GM21717 (cell line): Measurements from ENCODE around the gene ASCC1.
"Not testable (repeated sequence)": the region's sequence is repeated elsewhere in the genome, so short reads cannot be mapped to it uniquely, and the experiment has no call there.

Experiments
- ATAC-seq: cut with Tn5 transposase; IDR thresholded peaks from one replicate; pipeline ENCODE4 v1.9.1; 2021; ENCODE audit warnings: mild to moderate bottlenecking, moderate library complexity; ENCODE audit not compliant: unreplicated experiment

ASCC1 gene

DNA sequence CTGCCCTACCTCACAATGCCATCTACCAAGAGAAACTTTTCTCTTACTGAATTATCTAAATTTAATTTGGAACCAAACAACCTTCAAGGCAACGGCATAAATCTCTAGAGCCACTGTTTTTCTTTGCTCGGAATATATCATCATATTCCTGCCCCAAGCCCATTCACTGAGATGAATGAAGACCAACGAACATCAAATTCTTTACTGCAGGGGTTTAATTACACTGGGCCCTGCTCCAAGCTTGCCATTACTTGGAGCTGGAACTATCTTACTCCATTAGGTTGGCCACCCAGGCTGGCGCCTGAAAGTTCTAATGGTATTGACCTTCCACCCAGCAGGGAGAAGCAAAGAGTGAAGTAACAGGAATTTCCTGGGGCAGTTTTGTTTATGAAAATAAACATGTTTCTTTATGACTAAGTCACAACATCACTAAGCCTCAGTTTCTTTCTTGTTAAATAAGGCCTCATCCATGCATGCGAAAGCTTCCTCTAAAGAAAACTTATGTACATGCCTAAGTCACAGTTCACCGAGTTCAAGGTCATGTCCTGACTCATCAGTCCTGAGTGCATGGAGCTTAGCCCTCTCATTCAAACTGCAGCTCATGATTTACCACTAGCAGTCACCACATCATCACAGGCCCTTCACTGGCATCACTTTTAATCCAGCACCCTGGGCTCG is 42.3 kb downstream of the ASCC1 start:
- ATAC-seq = peak; percentile 64

DNA sequence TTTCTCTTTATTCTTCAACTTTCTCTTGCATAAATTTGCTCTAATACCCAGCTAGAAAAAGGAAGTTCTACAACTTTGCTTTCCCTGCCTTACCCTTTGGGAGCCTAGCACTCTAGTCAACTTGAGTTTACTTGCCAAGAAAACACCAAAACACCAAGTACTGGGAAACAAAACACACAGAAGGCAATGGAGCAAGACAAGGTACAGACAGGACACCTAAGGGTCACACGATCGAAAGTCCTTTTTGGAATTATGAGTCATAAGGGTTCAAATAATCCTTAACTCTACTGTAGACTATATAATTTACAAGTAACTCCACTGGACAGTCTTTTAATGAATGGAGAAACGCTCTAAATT is 42.8 kb downstream of the ASCC1 start:
- ATAC-seq = no peak

DNA sequence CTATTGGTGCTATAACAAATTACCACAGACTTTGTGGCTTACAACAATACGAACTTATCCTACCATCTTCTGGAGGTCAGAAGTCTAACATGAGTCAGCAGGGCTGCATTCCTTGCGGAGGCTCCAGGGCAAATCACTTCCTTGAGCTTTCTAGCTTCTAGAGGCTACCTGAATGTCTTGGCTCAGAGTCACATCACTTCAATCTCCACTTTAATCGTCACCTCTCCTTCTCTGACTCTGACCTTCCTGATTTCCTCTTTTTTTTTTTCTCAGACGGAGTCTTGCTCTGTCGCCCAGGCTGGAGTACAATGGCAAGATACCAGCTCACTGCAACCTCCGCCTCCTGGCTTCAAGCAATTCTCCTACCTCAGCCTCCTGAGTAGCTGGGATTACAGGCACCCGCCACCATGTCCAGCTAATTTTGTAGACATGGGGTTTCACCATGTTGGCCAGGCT is 44.9 kb downstream of the ASCC1 start:
- no peak for ATAC-seq

DNA sequence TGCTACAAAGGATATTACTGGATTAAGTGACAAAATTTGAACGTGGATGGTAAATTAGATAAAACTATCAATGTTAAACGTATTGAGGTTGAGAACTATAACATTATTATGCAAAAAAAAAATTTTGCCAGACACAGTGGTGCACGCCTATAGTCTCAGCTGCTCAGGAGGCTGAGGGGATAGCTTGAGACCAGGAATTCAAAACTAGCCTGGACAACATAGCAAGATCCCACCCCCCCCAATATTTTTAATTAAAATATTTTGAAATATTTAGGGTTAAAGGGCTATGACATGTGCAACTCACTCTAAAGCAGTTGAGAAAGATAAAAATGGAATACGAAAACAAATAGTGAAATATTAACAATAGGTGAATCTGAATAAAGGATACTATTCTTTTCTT is 45.3 kb downstream of the ASCC1 start:
- no peak for ATAC-seq

DNA sequence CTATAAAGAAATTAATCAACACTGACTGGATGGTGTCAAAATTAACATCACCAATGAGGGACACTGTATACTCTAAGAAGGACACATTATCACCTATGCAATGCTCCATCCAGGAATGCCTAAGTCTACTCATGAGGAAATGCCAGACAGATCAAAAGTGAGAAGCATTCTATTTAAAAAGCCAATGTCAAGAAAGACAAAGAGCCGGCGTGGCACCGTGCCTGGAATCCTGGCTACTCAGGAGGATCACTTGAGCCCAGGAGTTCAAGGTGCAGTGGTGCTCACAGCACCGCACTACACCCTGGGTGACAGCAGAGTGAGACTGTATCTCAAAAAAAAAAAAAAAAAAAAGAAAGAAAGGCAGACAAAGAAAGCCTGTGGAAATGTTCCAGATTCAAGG is 45.8 kb downstream of the ASCC1 start:
- no peak for ATAC-seq

DNA sequence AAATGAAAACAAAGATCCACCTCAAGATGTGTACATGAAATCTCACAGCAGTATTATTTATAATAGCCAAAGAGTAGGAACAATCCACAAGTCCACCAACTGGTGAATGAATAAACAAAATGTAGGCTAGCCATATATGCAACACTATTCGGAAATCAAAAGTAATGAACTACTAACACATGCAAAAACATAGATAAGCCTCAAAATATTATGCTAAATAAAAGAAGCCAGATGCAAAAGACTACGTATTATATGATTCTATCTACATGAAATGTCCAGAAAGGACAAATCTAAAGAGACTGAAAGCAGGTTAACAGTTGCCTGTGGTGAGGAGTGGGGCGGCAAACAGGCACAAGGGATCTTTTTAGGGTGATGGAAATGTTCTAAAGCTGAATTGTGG is 49.0 kb downstream of the ASCC1 start:
- ATAC-seq = no peak

DNA sequence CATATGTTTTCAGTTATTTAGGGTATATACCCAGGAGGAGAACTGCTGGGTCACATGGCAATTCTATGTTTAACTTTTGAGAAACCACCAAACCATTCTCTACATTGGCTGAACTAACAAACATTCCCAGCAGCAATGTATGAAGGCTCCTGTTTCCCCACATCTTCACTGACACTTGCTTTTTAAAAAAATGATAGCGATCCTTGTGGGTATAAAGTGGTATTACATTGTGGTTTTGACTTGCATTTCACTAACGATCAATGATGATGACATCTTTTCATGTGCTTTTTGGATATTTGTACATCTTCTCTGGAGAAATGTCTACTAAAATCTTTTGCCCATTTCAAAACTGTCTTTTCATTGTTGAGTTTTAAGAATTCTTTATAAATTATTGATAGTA is 51.5 kb downstream of the ASCC1 start:
- no peak for ATAC-seq

DNA sequence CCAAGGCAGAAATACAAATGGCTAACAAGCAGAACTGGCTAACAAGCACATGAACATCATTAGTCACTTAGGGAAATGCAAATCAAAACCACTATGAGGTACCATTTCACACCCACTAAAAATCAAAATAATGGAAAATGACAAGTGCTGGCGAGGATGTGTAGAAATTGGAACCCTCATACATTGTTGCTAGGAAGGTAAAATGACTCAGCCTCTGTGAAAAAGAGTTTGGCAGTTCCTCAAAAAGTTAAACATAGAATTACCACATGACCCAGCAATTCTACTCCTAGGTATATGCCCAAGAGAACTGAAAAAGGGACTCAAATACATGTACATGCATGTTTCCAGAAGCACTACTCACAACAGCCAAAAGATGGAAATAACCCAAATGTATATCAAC is 53.1 kb downstream of the ASCC1 start:
- peak; percentile 49 for ATAC-seq

DNA sequence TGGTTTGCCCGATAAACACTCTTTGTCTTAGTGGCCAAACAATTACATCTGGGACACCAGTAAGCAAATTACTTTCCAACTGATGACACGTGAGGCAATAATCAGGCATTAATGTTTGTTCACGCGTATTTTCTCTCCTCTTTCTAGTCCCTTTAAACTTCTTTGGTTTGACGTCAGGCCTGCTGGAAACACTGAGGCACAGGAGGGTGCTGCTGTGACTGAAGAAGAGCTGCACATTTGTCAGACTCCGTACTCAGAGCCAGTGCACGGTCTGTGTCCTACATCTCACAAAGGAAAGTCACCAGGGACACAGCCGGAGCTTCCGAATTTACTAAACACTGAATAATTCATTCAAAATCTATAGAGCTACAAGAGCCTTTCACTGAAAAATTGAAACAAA is 57.9 kb downstream of the ASCC1 start:
- ATAC-seq = no peak

DNA sequence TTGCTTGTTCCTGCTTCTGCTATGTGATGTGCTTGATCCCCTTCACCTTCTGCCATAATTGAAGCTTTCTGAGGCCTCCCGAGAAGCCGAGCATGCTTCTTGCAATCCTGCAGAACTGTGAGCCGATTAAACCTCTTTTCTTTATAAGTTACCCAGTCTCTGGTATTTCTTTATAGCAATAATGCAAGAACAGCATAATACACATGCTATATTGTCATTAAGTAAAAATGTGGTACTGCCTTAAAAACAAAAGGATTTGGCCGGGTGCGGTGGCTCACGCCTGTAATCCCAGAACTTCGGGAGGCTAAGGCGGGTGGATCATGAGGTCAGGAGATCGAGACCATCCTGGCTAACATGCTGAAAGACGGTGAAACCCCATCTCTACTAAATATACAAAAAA is 59.9 kb downstream of the ASCC1 start:
- ATAC-seq = no peak

DNA sequence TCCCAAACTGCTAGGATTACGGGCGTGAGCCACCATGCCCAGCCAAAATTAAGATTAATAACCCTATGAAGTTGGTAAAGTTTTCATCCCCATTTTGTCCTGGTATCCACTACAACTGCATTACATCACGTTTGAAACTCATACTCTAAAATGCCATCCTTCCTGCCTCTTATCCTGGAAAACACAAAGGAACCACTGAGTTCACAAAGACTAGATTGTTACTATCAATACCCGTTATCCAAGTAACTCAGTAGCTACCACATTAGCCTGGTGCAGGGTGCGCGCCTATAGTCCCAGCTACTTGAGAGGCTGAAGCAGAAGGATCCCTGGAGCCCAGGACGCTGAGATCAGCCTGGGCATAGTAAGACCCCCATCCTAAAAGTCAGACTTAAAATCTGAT is 63.8 kb downstream of the ASCC1 start:
- no peak for ATAC-seq

DNA sequence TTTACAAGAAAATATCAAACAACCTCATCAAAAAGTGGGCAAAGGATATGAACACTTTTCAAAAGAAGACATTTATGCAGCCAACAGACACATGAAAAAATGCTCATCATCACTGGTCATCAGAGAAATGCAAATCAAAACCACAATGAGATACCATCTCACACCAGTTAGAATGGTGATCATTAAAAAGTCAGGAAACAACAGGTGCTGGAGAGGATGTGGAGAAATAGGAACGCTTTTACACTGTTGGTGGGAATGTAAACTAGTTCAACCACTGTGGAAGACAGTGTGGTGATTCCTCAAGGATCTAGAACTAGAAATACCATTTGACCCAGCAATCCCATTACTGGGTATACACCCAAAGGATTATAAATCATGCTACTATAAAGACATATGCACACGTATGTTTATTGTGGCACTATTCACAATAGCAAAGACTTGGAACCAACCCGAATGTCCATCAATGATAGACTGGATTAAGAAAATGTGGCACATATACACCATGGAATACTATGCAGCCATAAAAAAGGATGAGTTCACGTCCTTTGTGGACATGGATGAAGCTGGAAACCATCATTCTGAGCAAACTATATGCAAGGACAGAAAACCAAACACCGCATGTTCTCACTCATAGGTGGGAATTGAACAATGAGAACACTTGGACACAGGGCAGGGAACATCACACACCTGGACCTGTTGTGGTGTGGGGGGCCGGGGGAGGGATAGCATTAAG is 65.2 kb downstream of the ASCC1 start:
- ATAC-seq = not testable (repeated sequence)

DNA sequence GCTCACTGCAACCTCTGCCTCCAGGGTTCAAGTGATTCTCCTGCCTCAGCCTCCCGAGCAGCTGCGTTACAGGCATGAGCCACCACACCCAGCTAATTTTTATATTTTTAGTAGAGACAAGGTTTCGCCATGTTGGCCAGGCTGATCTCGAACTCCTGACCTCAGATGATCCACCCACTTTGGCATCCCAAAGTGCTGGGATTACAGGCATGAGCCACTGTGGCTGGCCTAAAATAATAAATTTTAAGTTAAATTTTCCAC is 68.8 kb downstream of the ASCC1 start:
- ATAC-seq = not testable (repeated sequence)

DNA sequence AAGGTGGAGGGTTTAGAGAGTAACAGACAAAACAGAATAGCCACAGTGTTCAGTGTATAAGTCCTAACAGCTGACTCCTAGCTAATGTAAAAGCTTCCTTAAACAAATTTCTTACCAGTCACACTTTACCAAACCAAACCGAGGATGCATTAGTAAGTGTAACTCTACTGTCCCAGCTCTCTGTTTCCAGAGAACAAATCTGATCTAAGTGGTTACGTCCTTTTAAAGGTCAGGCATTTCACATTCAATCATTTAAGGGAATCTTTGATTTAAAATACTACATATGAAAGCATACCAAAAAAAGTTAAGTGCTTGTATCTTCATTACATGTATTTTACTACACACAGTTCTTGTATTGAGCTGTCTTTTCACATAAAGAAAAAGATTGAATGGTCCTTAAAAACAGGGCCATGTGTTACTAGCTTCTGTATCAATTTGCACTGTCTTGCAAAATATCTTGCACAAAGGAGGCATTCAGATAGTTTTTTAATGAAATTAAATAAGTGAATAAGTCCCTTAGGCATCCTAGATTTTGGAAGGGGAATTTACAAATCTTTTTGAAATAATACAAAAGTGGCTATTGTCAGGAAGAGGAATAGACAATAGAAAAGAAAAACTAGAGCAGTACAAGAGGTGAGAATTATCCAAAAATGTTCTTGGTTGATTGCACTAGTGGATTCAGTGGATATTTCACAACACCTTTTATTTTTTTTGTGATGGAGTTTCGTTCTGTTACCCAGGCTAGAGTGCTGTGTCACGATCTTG is 69.3 kb downstream of the ASCC1 start:
- no peak for ATAC-seq

DNA sequence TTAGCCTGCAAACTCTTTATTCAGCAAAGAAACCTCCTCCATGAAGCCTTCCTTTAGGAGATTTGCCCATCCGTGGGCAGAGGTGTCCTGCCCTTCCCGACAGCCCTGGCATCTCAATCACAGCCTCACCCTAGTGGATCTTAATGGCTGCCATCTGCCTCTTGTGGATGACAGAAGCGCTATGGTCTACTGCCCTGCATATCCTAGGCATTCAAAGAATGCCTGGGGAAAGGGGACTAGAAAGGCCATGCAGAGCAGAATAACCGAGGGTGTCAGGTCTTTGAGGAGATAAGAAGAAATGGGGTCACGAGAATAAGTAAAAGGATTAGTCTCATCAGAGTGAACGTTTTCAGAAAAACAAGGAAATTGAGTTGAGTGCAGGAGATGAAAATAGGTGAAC is 70.0 kb downstream of the ASCC1 start:
- no peak for ATAC-seq

DNA sequence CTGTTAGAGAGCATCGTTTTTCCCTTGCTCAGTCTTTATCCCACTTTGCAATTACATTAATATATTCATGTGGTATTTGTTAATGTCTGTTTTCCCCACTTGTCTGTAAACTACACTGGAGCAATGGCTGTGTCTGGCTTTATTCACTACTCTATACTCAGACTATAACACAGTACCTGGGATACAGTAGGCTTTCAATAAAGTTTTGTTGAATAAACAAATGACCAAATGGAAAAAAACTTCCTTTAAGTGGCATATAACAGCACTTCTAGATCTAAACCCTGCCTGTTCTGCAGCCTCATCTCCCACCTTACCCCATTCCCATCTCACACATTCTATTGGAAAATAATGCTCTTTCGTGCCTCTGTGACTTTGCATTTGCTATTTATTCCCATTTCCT is 70.4 kb downstream of the ASCC1 start:
- no peak for ATAC-seq

DNA sequence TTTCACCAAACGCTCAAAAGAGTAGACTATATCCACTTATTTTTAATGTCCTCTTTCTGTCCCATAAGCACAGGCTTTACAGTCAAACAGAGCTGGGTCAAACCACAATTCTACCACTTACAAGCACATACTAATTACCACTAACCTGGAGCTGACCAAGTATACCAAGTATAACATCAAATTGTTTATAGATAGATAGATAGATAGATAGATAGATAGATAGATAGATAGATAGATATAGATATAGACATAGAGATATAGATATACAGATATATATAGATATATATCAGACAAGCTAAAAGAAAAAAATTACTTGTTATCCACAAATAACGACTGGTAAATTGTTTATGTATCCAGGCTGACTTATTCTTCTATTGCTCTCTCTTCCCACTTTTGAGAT is 75.2 kb downstream of the ASCC1 start:
- no peak for ATAC-seq

DNA sequence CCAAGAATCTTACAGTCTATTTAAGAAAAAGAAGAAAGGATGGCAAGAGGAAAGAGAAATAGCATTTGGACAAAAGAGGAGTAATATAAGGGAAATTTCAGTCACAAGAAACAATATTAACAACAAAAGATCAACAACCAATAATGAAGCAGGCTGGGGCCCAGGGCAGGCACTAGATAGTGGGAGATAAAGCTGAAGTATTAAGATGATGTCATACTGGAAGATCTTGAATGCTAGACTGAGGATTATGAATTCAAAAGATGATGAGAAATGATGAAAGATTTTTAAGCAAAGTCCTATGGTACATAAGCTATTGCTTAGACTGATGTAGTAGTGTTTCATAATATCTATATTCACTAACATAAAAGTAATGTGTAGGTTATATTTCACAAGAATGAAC is 75.9 kb downstream of the ASCC1 start:
- no peak for ATAC-seq

DNA sequence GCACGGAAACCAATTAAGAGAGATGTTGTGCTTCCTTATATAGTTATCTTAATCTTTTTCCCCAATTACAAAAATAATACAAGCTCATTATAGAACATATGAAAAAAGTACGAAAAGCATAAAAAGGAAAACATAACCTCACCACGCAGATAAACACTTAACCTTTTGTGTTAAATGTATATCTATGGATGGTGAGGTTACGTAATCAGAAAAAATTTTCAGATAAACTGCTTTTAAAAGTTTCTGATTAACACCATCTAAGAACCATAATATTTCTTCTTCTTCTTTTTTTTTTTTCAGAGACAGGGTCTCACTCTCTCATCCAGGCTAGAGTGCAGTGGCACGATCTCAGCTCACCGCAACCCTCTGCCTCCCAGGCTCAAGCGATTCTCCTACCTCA is 78.5 kb downstream of the ASCC1 start:
- no peak for ATAC-seq

DNA sequence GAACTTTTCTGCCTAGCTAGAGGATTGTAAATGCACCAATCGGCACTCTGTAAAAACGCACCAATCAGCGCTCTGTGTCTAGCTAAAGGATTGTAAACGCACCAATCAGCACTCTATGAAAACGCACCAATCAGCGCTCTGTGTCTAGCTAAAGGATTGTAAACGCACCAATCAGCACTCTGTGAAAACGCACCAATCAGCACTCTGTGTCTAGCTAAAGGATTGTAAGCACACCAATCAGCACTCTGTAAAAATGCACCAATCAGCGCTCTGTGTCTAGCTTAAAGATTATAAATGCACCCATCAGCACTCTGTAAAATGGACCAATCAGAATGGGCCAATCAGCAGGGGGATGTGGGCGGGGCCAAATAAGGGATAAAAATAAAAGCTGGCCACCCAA is 79.9 kb downstream of the ASCC1 start:
- not testable (repeated sequence) for ATAC-seq

DNA sequence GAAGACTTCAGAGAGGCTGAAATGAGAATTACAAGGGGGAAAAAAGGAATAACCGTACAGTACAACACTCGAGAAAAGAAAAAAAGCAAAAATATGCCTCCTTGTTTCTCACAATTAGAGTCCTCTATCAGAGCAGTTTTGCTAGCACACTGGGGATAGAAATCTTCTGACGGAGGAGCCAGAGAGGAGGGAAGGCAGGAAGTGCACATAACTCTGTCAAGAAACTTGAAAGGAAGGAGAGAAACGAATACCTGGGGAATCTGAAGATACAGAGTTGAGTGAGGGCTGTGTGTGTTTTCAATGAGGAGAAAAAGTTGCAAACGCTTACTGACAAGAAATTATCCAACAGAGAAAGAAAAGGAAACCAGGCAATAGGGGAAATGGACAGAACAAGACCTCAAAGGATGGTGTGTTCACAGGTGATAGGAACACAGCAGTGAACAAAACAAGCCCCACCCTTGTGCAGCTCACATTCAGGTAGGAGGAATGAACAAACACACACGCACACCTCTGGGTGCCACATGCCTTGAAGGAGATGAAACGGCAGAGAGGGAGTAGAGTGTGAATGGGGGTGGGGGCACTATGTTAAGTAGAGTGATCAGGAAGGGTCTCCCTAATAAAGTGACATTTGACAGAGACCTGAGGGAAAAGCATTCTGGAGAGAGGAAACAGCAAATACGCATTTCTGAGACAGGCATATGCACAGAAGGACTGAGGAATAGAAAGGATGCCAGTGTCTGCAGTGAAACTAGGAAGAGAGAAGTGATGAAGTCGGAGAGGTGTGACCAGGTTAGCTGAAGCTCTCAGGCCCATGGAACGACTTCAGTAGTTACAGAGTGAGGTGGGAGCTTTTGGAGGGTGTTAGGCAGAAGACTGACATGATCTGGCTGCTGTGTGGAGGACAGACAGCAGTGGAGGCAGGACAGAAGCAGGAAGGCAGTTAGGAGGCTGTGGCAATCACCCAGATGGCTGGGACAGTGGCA is 81.0 kb downstream of the ASCC1 start:
- ATAC-seq = no peak
